SK-N-SH treated with all-trans-retinoic acid at 6 μM for 48 hours (cell line): ENCODE results near the gene REEP1.
A peak's percentile ranks its signal among the peaks of the same experiment; 100 is the strongest.

Experiments
- ATAC-seq: fragments of 200-7000 bp; cut with Tn5 transposase; 3 replicates; pipeline ENCODE4 v1.9.1; 2020; ENCODE audit warnings: mild to moderate bottlenecking, moderate library complexity
- ARNTL ChIP-seq: fragments of 450-650 bp; formaldehyde crosslinking; IDR thresholded peaks from 2 replicates; pipeline ENCODE4 v1.5.0; 2020; ENCODE audit warnings: low read depth, mild to moderate bottlenecking, moderate library complexity, borderline replicate concordance
- BACH2 ChIP-seq: fragments of 250-450 bp; sonication (Bioruptor Pico); IDR thresholded peaks from 2 replicates; pipeline ENCODE4 v1.9.0; 2021; ENCODE audit warnings: mild to moderate bottlenecking, borderline replicate concordance
- CSDC2 ChIP-seq: fragments of 250-450 bp; sonication (Bioruptor Pico); IDR thresholded peaks from 2 replicates; pipeline ENCODE4 v1.5.0; 2020; ENCODE audit warnings: mild to moderate bottlenecking, moderate library complexity
- ESRRG ChIP-seq: fragments of 250-450 bp; sonication (Bioruptor Pico); IDR thresholded peaks from 2 replicates; pipeline ENCODE4 v1.6.1; 2021; ENCODE audit warnings: mild to moderate bottlenecking
- GLIS3 ChIP-seq: fragments of 250-450 bp; sonication (Bioruptor Pico); IDR thresholded peaks from 2 replicates; pipeline ENCODE4 v1.5.0; 2020; ENCODE audit warnings: mild to moderate bottlenecking, moderate library complexity
- ISL1 ChIP-seq: fragments of 250-450 bp; sonication (Bioruptor Pico); IDR thresholded peaks from 2 replicates; pipeline ENCODE4 v2.1.2; 2022; ENCODE audit warnings: mild to moderate bottlenecking, moderate library complexity
- OSR1 ChIP-seq: fragments of 250-450 bp; sonication (Bioruptor Pico); IDR thresholded peaks from 2 replicates; pipeline ENCODE4 v1.8.0; 2022; ENCODE audit warnings: moderate library complexity, mild to moderate bottlenecking, inconsistent platforms
- PPARA ChIP-seq: fragments of 250-450 bp; sonication (Bioruptor Pico); IDR thresholded peaks from 2 replicates; pipeline ENCODE4 v1.5.0; 2020; ENCODE audit warnings: mild to moderate bottlenecking, borderline replicate concordance
- RARB ChIP-seq: fragments of 250-450 bp; sonication (Bioruptor Pico); IDR thresholded peaks from 2 replicates; pipeline ENCODE4 v1.8.0; 2021; ENCODE audit warnings: mild to moderate bottlenecking, moderate library complexity
- SNAI2 ChIP-seq: fragments of 250-450 bp; sonication (Bioruptor Pico); IDR thresholded peaks from 2 replicates; pipeline ENCODE4 v1.5.0; 2020; ENCODE audit warnings: mild to moderate bottlenecking, moderate library complexity
- TCF4 ChIP-seq: fragments of 250-450 bp; sonication (Bioruptor Pico); IDR thresholded peaks from 2 replicates; pipeline ENCODE4 v1.8.0; 2021; ENCODE audit warnings: mild to moderate bottlenecking, moderate library complexity, borderline replicate concordance
- TOX ChIP-seq: fragments of 250-450 bp; sonication (Bioruptor Pico); IDR thresholded peaks from 2 replicates; pipeline ENCODE4 v1.8.0; 2021; ENCODE audit warnings: mild to moderate bottlenecking, moderate library complexity, borderline replicate concordance
- ZC3H10 ChIP-seq: fragments of 250-450 bp; sonication (Bioruptor Pico); IDR thresholded peaks from 2 replicates; pipeline ENCODE4 v1.5.1; 2021; ENCODE audit warnings: mild to moderate bottlenecking, moderate library complexity
- ZFP3 ChIP-seq: fragments of 250-450 bp; sonication (Bioruptor Pico); IDR thresholded peaks from 2 replicates; pipeline ENCODE4 v1.5.0; 2020; ENCODE audit warnings: mild to moderate bottlenecking, moderate library complexity
- ZFP30 ChIP-seq: fragments of 450-650 bp; formaldehyde crosslinking; IDR thresholded peaks from 2 replicates; pipeline ENCODE4 v1.5.0; 2022; ENCODE audit warnings: mild to moderate bottlenecking, moderate library complexity
- ZNF70 ChIP-seq: fragments of 450-650 bp; formaldehyde crosslinking; IDR thresholded peaks from 2 replicates; pipeline ENCODE4 v1.5.0; 2020; ENCODE audit warnings: mild to moderate bottlenecking, moderate library complexity
- TF ChIP-seq, protein P1 (sequence below): fragments of 250-450 bp; sonication (Bioruptor Pico); IDR thresholded peaks from 2 replicates; pipeline ENCODE4 v1.5.0; 2020; ENCODE audit warnings: mild to moderate bottlenecking, moderate library complexity
- TF ChIP-seq, protein P2 (sequence below): fragments of 250-450 bp; sonication (Bioruptor Pico); IDR thresholded peaks from 2 replicates; pipeline ENCODE4 v1.8.0; 2021; ENCODE audit warnings: low read depth, mild to moderate bottlenecking, moderate library complexity, borderline replicate concordance
- TF ChIP-seq, protein P3 (sequence below): fragments of 250-450 bp; sonication (Bioruptor Pico); IDR thresholded peaks from 2 replicates; pipeline ENCODE4 v1.5.1; 2021; ENCODE audit warnings: mild to moderate bottlenecking, moderate library complexity
- TF ChIP-seq, protein P4 (sequence below): fragments of 250-450 bp; sonication (Bioruptor Pico); IDR thresholded peaks from 2 replicates; pipeline ENCODE4 v1.8.0; 2020; ENCODE audit warnings: mild to moderate bottlenecking, moderate library complexity, borderline replicate concordance
- TF ChIP-seq, protein P5 (sequence below): fragments of 250-450 bp; sonication (Bioruptor Pico); IDR thresholded peaks from 2 replicates; pipeline ENCODE4 v1.5.1; 2020; ENCODE audit warnings: low read depth, mild to moderate bottlenecking, moderate library complexity

The REEP1 gene

DNA sequence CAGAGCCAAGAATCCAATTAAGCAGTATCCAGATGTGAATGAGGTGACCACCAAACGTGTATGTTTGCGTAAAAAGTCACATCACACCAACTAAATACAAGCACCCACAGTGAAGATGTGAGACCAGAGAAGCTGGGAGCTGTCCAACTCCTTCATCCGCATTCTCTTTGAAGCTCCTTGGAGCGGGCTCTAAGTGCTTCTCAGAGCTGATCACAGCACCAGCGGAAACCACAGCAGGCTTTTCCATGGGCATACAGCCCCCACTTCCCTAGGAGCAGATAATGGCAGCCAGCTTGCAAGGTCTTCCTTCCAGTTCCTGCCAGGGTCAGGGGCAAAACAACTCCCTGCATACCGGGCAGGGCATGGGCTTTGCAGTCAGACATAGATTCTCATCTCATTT, 36.4 kb downstream of the REEP1 start:
- ATAC-seq, result no peak
- TF ChIP-seq SNAI2 (CRISPR knock-in tag) (no peak), ZNF70 (no peak), ISL1 (no peak), ZC3H10 (CRISPR knock-in tag) (no peak), ZFP3 (CRISPR knock-in tag) (no peak), CSDC2 (CRISPR knock-in tag) (no peak), GLIS3 (no peak), ESRRG (CRISPR knock-in tag) (no peak), TOX (no peak), ZFP30 (no peak)
- TF ChIP-seq, protein P1, sequence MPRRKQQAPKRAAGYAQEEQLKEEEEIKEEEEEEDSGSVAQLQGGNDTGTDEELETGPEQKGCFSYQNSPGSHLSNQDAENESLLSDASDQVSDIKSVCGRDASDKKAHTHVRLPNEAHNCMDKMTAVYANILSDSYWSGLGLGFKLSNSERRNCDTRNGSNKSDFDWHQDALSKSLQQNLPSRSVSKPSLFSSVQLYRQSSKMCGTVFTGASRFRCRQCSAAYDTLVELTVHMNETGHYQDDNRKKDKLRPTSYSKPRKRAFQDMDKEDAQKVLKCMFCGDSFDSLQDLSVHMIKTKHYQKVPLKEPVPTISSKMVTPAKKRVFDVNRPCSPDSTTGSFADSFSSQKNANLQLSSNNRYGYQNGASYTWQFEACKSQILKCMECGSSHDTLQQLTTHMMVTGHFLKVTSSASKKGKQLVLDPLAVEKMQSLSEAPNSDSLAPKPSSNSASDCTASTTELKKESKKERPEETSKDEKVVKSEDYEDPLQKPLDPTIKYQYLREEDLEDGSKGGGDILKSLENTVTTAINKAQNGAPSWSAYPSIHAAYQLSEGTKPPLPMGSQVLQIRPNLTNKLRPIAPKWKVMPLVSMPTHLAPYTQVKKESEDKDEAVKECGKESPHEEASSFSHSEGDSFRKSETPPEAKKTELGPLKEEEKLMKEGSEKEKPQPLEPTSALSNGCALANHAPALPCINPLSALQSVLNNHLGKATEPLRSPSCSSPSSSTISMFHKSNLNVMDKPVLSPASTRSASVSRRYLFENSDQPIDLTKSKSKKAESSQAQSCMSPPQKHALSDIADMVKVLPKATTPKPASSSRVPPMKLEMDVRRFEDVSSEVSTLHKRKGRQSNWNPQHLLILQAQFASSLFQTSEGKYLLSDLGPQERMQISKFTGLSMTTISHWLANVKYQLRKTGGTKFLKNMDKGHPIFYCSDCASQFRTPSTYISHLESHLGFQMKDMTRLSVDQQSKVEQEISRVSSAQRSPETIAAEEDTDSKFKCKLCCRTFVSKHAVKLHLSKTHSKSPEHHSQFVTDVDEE (CRISPR knock-in tag), result no peak
- TF ChIP-seq, protein P2, sequence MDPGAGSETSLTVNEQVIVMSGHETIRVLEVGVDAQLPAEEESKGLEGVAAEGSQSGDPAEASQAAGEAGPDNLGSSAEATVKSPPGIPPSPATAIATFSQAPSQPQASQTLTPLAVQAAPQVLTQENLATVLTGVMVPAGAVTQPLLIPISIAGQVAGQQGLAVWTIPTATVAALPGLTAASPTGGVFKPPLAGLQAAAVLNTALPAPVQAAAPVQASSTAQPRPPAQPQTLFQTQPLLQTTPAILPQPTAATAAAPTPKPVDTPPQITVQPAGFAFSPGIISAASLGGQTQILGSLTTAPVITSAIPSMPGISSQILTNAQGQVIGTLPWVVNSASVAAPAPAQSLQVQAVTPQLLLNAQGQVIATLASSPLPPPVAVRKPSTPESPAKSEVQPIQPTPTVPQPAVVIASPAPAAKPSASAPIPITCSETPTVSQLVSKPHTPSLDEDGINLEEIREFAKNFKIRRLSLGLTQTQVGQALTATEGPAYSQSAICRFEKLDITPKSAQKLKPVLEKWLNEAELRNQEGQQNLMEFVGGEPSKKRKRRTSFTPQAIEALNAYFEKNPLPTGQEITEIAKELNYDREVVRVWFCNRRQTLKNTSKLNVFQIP (CRISPR knock-in tag), result no peak
- TF ChIP-seq, all 23 proteins: peak for 0

DNA sequence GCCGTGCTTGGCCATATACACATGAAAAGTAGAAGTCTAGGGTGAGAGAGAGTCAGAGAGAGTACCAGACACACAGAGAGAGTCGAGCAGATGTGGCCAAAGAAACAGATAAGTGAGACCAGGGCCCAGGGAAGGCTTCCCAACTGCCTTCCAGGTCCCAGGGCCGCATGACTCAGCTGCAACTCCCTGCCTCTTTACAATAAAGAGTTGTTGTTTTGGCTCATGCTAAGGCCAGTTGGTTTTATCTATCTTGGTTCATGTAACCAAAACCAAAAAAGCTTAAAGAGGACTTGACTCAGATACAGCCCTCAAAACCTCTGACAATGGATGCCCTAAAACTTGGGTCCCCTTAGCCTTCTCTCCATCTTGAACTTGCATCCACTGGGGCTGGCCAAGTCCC, 36.9 kb downstream of the REEP1 start:
- TF ChIP-seq CSDC2 (CRISPR knock-in tag) (no peak), RARB (CRISPR knock-in tag) (no peak), ZNF70 (no peak), GLIS3 (no peak), ARNTL (CRISPR knock-in tag) (no peak), TCF4 (CRISPR knock-in tag) (no peak), BACH2 (no peak), PPARA (CRISPR knock-in tag) (no peak), SNAI2 (CRISPR knock-in tag) (no peak), ZFP3 (CRISPR knock-in tag) (no peak), ZC3H10 (CRISPR knock-in tag) (no peak), ZFP30 (no peak), TOX (no peak)
- TF ChIP-seq, protein P3, sequence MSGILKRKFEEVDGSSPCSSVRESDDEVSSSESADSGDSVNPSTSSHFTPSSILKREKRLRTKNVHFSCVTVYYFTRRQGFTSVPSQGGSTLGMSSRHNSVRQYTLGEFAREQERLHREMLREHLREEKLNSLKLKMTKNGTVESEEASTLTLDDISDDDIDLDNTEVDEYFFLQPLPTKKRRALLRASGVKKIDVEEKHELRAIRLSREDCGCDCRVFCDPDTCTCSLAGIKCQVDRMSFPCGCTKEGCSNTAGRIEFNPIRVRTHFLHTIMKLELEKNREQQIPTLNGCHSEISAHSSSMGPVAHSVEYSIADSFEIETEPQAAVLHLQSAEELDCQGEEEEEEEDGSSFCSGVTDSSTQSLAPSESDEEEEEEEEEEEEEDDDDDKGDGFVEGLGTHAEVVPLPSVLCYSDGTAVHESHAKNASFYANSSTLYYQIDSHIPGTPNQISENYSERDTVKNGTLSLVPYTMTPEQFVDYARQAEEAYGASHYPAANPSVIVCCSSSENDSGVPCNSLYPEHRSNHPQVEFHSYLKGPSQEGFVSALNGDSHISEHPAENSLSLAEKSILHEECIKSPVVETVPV (CRISPR knock-in tag), result no peak
- TF ChIP-seq, protein P4, sequence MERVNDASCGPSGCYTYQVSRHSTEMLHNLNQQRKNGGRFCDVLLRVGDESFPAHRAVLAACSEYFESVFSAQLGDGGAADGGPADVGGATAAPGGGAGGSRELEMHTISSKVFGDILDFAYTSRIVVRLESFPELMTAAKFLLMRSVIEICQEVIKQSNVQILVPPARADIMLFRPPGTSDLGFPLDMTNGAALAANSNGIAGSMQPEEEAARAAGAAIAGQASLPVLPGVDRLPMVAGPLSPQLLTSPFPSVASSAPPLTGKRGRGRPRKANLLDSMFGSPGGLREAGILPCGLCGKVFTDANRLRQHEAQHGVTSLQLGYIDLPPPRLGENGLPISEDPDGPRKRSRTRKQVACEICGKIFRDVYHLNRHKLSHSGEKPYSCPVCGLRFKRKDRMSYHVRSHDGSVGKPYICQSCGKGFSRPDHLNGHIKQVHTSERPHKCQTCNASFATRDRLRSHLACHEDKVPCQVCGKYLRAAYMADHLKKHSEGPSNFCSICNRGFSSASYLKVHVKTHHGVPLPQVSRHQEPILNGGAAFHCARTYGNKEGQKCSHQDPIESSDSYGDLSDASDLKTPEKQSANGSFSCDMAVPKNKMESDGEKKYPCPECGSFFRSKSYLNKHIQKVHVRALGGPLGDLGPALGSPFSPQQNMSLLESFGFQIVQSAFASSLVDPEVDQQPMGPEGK (CRISPR knock-in tag), result no peak

DNA sequence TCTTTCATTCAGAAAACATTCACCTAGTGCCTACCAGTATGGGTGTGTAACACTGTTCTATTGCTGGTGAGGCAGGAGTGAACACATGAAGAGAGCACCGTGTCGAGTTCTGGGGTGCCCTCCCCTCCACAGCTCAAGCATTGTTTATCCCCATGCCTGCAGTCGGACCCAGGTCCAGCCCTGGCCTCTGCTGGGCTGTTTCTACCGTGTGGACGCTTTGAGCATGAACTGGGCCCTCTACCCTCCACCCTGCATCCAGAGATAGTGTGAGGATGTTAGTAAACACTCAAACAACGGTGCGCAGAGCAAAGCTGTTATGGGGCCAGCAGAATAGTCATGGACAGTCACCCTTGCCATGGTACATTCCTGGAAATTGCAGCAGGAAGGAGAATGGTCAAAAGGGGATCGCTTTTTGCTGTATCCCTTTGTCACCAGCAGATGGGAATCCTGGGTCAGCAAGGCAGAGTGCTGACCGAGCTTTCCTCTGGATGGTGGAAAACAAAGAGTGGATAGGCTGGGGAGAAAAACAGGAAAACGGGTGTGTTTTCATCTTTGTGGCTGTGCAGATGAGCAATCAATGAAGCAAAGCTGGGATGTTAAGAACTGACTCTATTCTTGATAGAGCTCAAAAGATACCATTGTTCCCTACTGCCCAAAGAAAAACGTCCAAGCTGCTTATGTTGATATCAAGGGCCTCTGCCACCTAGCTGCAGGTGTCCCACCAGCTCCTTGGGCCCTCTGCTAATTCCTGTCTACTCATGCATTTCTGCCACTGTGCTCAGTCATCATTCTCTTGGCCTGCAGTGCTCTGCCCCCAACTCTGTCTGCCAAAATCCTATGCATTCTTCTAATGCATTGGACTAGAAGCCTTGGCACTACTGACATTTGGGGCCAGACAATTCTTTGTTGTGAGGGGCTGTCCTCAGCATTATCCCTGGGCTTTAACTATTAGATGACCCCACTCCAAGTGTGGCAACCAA, 38.7 kb downstream of the REEP1 start:
- ATAC-seq, result peak; percentile 45; the same call in 2 of the 3 replicates
- TF ChIP-seq PPARA (CRISPR knock-in tag), result no peak
- TF ChIP-seq, protein P4 (CRISPR knock-in tag), result no peak
- no peak for TF ChIP-seq BACH2
- TF ChIP-seq OSR1 (CRISPR knock-in tag), result no peak
- TF ChIP-seq, protein P1 (CRISPR knock-in tag), result no peak
- TF ChIP-seq, protein P5, sequence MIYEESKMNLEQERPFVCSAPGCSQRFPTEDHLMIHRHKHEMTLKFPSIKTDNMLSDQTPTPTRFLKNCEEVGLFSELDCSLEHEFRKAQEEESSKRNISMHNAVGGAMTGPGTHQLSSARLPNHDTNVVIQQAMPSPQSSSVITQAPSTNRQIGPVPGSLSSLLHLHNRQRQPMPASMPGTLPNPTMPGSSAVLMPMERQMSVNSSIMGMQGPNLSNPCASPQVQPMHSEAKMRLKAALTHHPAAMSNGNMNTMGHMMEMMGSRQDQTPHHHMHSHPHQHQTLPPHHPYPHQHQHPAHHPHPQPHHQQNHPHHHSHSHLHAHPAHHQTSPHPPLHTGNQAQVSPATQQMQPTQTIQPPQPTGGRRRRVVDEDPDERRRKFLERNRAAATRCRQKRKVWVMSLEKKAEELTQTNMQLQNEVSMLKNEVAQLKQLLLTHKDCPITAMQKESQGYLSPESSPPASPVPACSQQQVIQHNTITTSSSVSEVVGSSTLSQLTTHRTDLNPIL (CRISPR knock-in tag), result no peak
- TF ChIP-seq ESRRG (CRISPR knock-in tag), result no peak
- no peak for TF ChIP-seq ZFP3 (CRISPR knock-in tag)
- no peak for TF ChIP-seq GLIS3

More for the DNA sequence above, 36.9 kb downstream of the REEP1 start:
- ATAC-seq, result no peak
